Suprapubic skin (tissue), 4 donors: Measurements from ENCODE around the gene GGCX. TPM values are rescaled to one million over a fixed set of nuclear protein-coding genes. Genes with fewer than 3 reads are reported as not detected.

ENCODE experiments used
- DNase-seq, 2 donors: peaks; one replicate each; pipeline ENCODE4 v3.0.0-alpha.2; 2019; ENCODE audit warnings: low spot score in 2 of 2
- H3K27ac ChIP-seq: fragments of 200-600 bp; sonication (generic); one replicate; pipeline ENCODE4 v1.5.1; 2019
- H3K27me3 ChIP-seq: fragments of 200-600 bp; sonication (generic); one replicate; pipeline ENCODE4 v1.5.1; 2019
- H3K36me3 ChIP-seq: fragments of 200-600 bp; sonication (generic); one replicate; pipeline ENCODE4 v1.5.1; 2019
- H3K4me1 ChIP-seq: fragments of 200-600 bp; sonication (generic); one replicate; pipeline ENCODE4 v1.5.1; 2019
- H3K4me3 ChIP-seq: fragments of 200-600 bp; sonication (generic); one replicate; pipeline ENCODE4 v1.5.1; 2019; ENCODE audit warnings: mild to moderate bottlenecking
- H3K9me3 ChIP-seq: fragments of 200-600 bp; sonication (generic); one replicate; pipeline ENCODE4 v1.5.1; 2019
- EP300 ChIP-seq: sonication (generic); formaldehyde crosslinking; IDR thresholded peaks from one replicate; pipeline ENCODE4 v1.6.1; 2017; ENCODE audit warnings: antibody characterized with exemption
- POLR2A ChIP-seq, 2 donors: fragments of 450-650 bp; IDR thresholded peaks; one replicate each; pipeline ENCODE4 v1.6.1; 2017; ENCODE audit warnings: antibody characterized with exemption in 2 of 2, mild to moderate bottlenecking in 2 of 2, moderate library complexity in 2 of 2
- POLR2AphosphoS5 ChIP-seq, 3 donors: sonication (generic); formaldehyde crosslinking; IDR thresholded peaks; one replicate each; pipeline ENCODE4 v1.6.1; 2017; ENCODE audit warnings: antibody characterized with exemption in 3 of 3
- WGBS: methylation state at CpG from one replicate; pipeline ENCODE4 v1.1.5; 2018; 5-methylcytosine and 5-hydroxymethylcytosine counted together
- total RNA-seq, 4 donors: library from RNA; depleted of rRNA; stranded (reverse); fragments of >200 nt; gene quantifications; one replicate each; pipeline ENCODE4 v1.1.0, GENCODE V29; 2016
- TF ChIP-seq, protein P1 (sequence below), 2 donors: fragments of 200-600 bp in 1 of 2; fragments of 450-650 bp in 1 of 2; sonication (generic) in 1 of 2; IDR thresholded peaks; one replicate each; pipeline ENCODE4 v1.5.1; 2016 to 2019; ENCODE audit warnings: antibody characterized with exemption in 2 of 2, mild to moderate bottlenecking in 1 of 2, moderate library complexity in 1 of 2

The GGCX gene
- total RNA-seq, 4 donors from 2014 or later = 23.2 to 38.9 (median 27.7) TPM

- peaks cover 15% of the 10 kb centered on the region for H3K4me1 ChIP-seq
- H3K9me3 ChIP-seq = no peaks in the 10 kb centered on the region
- H3K27me3 ChIP-seq = no peaks in the 10 kb centered on the region
- DNase-seq = peak in 1 of 2 donors; percentile 42
- no peak overlapping the region for H3K27ac ChIP-seq
- TF ChIP-seq POLR2A (IDR thresholded peaks at IDR 0.05) (no peak), EP300 (no peak), POLR2AphosphoS5 (IDR thresholded peaks at IDR 0.05) (no peak)
- TF ChIP-seq, protein P1, sequence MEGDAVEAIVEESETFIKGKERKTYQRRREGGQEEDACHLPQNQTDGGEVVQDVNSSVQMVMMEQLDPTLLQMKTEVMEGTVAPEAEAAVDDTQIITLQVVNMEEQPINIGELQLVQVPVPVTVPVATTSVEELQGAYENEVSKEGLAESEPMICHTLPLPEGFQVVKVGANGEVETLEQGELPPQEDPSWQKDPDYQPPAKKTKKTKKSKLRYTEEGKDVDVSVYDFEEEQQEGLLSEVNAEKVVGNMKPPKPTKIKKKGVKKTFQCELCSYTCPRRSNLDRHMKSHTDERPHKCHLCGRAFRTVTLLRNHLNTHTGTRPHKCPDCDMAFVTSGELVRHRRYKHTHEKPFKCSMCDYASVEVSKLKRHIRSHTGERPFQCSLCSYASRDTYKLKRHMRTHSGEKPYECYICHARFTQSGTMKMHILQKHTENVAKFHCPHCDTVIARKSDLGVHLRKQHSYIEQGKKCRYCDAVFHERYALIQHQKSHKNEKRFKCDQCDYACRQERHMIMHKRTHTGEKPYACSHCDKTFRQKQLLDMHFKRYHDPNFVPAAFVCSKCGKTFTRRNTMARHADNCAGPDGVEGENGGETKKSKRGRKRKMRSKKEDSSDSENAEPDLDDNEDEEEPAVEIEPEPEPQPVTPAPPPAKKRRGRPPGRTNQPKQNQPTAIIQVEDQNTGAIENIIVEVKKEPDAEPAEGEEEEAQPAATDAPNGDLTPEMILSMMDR (IDR thresholded peaks at IDR 0.05) = no peak
- whole genome bisulfite sequencing = 42% methylated on average over 8 of the region's 8 CpGs
- no peaks in the 10 kb centered on the region for H3K36me3 ChIP-seq
- no peak overlapping the region for H3K4me3 ChIP-seq
Observed at GRCh38 chr2:85524336-85524908, 36.9 kb downstream of the GGCX start.

DNA sequence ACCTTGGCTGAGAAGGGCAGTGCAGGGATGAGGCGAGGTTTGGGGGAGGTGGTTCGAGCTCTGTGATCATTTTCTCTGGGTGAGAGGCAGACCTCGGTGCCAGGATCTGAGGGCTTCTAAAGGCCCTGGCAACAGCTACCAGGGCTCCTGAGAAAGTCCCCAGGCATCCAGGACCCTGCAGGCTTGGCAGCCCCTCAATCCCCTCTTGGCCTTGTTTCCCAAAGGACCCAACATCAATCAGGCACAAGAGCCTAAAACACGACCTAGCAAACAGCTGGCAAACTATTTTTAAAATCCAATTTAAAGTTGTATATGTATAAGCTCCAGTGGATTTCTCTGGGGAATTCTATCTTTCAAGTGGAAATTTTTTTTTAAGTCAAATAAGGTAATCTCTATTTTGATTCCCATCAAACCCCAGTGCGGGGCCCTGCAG lies 37.4 kb downstream of the GGCX start:
- Histone ChIP-seq H3K4me1 (peaks cover 15% of the 10 kb centered on the region), H3K27me3 (no peaks in the 10 kb centered on the region), H3K9me3 (no peaks in the 10 kb centered on the region), H3K27ac (no peak overlapping the region), H3K4me3 (no peak overlapping the region), H3K36me3 (no peaks in the 10 kb centered on the region)
- no peak for TF ChIP-seq EP300
- TF ChIP-seq, protein P1 (IDR thresholded peaks at IDR 0.05) = no peak
- TF ChIP-seq POLR2AphosphoS5 (IDR thresholded peaks at IDR 0.05) = no peak
- TF ChIP-seq POLR2A (IDR thresholded peaks at IDR 0.05) = no peak
- peak in 1 of 2 donors; percentile 9 for DNase-seq
- 79% methylated on average over 5 of the region's 5 CpGs for WGBS

- H3K4me3 ChIP-seq = no peak overlapping the region
- no peaks in the 10 kb centered on the region for H3K27me3 ChIP-seq
- H3K9me3 ChIP-seq = no peaks in the 10 kb centered on the region
- H3K36me3 ChIP-seq = no peaks in the 10 kb centered on the region
- H3K4me1 ChIP-seq = peaks cover 15% of the 10 kb centered on the region
- no peak overlapping the region for H3K27ac ChIP-seq
- peak in 1 of 2 donors; percentile 29 for DNase-seq
- TF ChIP-seq POLR2A (IDR thresholded peaks at IDR 0.05) (no peak), EP300 (no peak), POLR2AphosphoS5 (IDR thresholded peaks at IDR 0.05) (no peak)
- TF ChIP-seq, protein P1 (IDR thresholded peaks at IDR 0.05) = no peak
- WGBS = 88% methylated on average over 8 of the region's 8 CpGs
Observed at GRCh38 chr2:85523062-85523902, 38.0 kb downstream of the GGCX start.

GRCh38 chr2:85522090-85522647 lies 39.1 kb downstream of the GGCX start:
- Histone ChIP-seq H3K36me3 (no peaks in the 10 kb centered on the region), H3K9me3 (no peaks in the 10 kb centered on the region), H3K27me3 (no peaks in the 10 kb centered on the region), H3K4me3 (no peak overlapping the region), H3K4me1 (peaks cover 15% of the 10 kb centered on the region), H3K27ac (no peak overlapping the region)
- DNase-seq = peak in 1 of 2 donors; percentile 11
- WGBS = 87% methylated on average over 6 of the region's 6 CpGs
- TF ChIP-seq EP300 (no peak), POLR2A (IDR thresholded peaks at IDR 0.05) (no peak), POLR2AphosphoS5 (IDR thresholded peaks at IDR 0.05) (no peak)
- TF ChIP-seq, protein P1 (IDR thresholded peaks at IDR 0.05) = no peak
